Measurements from ENCODE around the gene TPRG1.

Gene TPRG1

DNA sequence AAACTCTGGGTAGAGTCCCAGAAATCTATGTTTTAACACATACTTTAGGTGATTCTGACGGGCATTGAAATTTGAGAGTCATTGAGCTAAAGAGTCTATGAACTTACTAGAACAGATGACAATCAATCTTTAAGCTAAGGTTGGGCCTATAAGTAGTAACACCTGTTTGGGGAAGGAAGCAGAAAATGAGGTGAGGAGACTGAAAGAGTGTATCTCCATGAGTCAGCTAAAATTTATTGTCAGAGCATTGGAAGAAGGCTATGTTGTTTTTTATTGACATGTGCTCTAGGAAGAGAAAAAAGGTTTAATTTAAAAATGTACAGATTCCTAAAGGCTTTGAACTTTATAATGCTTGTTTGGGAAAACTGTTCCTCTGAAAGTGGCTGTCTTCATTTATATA is 42.9 kb downstream of the TPRG1 start:
- H3K9me3 ChIP-seq (ENCODE audit: control insufficient read depth, insufficient read depth, low read length), result no peaks in the 10 kb centered on the region
- no peak overlapping the region for H3K4me2 ChIP-seq (ENCODE audit: low read length)
- H3F3A ChIP-seq (ENCODE audit: control insufficient read depth, insufficient read depth), result no peaks in the 10 kb centered on the region
- H3K36me3 ChIP-seq (ENCODE audit: control insufficient read depth, low read length), result no peaks in the 10 kb centered on the region
- no peak overlapping the region for H3K4me3 ChIP-seq (ENCODE audit: low read length)
- H3K9me2 ChIP-seq (replicated peaks; ENCODE audit: control insufficient read depth, low read length), result no peaks in the 10 kb centered on the region
- TF ChIP-seq EZH2phosphoT487 (IDR thresholded peaks at IDR 0.05; ENCODE audit: borderline replicate concordance, low read length), result no peak
- TF ChIP-seq, protein P1, sequence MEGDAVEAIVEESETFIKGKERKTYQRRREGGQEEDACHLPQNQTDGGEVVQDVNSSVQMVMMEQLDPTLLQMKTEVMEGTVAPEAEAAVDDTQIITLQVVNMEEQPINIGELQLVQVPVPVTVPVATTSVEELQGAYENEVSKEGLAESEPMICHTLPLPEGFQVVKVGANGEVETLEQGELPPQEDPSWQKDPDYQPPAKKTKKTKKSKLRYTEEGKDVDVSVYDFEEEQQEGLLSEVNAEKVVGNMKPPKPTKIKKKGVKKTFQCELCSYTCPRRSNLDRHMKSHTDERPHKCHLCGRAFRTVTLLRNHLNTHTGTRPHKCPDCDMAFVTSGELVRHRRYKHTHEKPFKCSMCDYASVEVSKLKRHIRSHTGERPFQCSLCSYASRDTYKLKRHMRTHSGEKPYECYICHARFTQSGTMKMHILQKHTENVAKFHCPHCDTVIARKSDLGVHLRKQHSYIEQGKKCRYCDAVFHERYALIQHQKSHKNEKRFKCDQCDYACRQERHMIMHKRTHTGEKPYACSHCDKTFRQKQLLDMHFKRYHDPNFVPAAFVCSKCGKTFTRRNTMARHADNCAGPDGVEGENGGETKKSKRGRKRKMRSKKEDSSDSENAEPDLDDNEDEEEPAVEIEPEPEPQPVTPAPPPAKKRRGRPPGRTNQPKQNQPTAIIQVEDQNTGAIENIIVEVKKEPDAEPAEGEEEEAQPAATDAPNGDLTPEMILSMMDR (IDR thresholded peaks at IDR 0.05; ENCODE audit: low read depth, low read length, poor library complexity, severe bottlenecking), result no peak
- H3K27ac ChIP-seq (ENCODE audit: low read depth, low read length), result no peak overlapping the region
- no peaks in the 10 kb centered on the region for H3K79me2 ChIP-seq (ENCODE audit: control insufficient read depth, low read length)
- H4K20me1 ChIP-seq (ENCODE audit: control insufficient read depth, insufficient read depth, low read depth, low read length), result no peaks in the 10 kb centered on the region
- no peaks in the 10 kb centered on the region for H3K27me3 ChIP-seq (ENCODE audit: control insufficient read depth, low read length)
- H3K4me1 ChIP-seq (ENCODE audit: control insufficient read depth, low read length), result no peaks in the 10 kb centered on the region

DNA sequence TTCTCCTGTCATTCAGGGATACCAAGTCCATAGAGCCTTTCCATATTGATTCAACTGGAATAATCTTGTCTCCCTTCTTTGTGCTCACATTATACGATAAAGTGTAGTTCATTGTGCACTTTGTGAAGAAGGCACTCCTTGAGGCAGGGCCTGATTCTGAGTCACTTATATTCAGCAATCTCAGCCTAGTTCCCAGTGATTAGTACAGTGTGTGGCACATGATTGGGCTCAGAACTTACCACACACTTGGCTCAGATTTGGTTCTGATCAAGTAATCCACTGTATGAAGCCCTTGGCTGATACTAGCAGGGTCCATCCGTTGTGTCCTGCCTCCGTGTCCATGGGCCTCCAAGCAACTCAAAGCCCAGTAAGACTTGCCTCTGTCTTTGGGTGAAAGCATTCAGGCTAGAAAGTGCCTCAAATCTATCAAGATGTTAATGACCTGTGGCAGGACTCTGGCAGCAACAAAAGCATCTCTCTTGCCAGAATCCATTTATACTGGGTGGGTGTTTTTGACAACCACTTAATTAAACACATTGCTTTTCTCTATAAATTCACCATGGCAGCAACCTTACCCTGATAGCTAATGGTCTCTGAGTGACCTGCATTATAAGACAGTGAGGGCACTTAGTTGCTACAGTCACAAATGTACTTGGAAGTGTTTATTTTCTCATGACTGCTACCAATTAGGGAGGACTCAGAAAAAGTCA is 51.3 kb downstream of the TPRG1 start:
- H3F3A ChIP-seq (ENCODE audit: control insufficient read depth, insufficient read depth), result no peaks in the 10 kb centered on the region
- no peaks in the 10 kb centered on the region for H3K9me3 ChIP-seq (ENCODE audit: control insufficient read depth, insufficient read depth, low read length)
- no peaks in the 10 kb centered on the region for H4K20me1 ChIP-seq (ENCODE audit: control insufficient read depth, insufficient read depth, low read depth, low read length)
- no peaks in the 10 kb centered on the region for H3K36me3 ChIP-seq (ENCODE audit: control insufficient read depth, low read length)
- no peak overlapping the region for H3K27ac ChIP-seq (ENCODE audit: low read depth, low read length)
- peaks cover 3% of the 10 kb centered on the region; the same call in 1 of the 2 replicates for H3K27me3 ChIP-seq (ENCODE audit: control insufficient read depth, low read length)
- TF ChIP-seq, protein P1 (IDR thresholded peaks at IDR 0.05; ENCODE audit: low read depth, low read length, poor library complexity, severe bottlenecking), result no peak
- no peak for TF ChIP-seq EZH2phosphoT487 (IDR thresholded peaks at IDR 0.05; ENCODE audit: borderline replicate concordance, low read length)
- H3K4me1 ChIP-seq (ENCODE audit: control insufficient read depth, low read length), result no peaks in the 10 kb centered on the region
- no peak overlapping the region for H3K4me2 ChIP-seq (ENCODE audit: low read length)
- no peak overlapping the region for H3K4me3 ChIP-seq (ENCODE audit: low read length)
- no peaks in the 10 kb centered on the region for H3K9me2 ChIP-seq (replicated peaks; ENCODE audit: control insufficient read depth, low read length)
- H3K79me2 ChIP-seq (ENCODE audit: control insufficient read depth, low read length), result no peaks in the 10 kb centered on the region

DNA sequence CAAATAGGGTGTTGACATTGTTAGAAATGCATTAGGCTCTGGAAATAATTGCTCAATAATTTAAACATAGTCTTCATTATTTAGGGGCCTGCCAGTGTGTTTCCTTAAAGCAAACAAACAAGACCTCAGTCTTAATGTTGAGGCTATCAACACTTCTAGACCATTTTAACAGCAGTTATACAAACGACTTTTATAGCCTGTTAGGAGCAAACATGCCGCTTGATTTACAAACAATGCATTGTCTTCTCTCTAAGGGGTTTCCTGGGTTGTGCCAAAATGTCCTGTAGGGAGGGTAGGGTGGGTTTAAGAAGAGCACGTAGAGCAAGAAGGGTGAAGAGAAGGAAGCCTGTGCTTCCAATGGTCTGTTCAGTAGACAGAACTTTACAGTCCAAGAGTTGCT is 53.7 kb downstream of the TPRG1 start:
- H3K27ac ChIP-seq (ENCODE audit: low read depth, low read length), result no peak overlapping the region
- H3K9me3 ChIP-seq (ENCODE audit: control insufficient read depth, insufficient read depth, low read length), result no peaks in the 10 kb centered on the region
- TF ChIP-seq EZH2phosphoT487 (IDR thresholded peaks at IDR 0.05; ENCODE audit: borderline replicate concordance, low read length), result no peak
- TF ChIP-seq, protein P1 (IDR thresholded peaks at IDR 0.05; ENCODE audit: low read depth, low read length, poor library complexity, severe bottlenecking), result no peak
- no peak overlapping the region for H3K4me2 ChIP-seq (ENCODE audit: low read length)
- peaks cover 6% of the 10 kb centered on the region for H3K27me3 ChIP-seq (ENCODE audit: control insufficient read depth, low read length)
- H4K20me1 ChIP-seq (ENCODE audit: control insufficient read depth, insufficient read depth, low read depth, low read length), result no peaks in the 10 kb centered on the region
- no peaks in the 10 kb centered on the region for H3K9me2 ChIP-seq (replicated peaks; ENCODE audit: control insufficient read depth, low read length)
- H3F3A ChIP-seq (ENCODE audit: control insufficient read depth, insufficient read depth), result no peaks in the 10 kb centered on the region
- no peak overlapping the region for H3K4me3 ChIP-seq (ENCODE audit: low read length)
- H3K79me2 ChIP-seq (ENCODE audit: control insufficient read depth, low read length), result no peaks in the 10 kb centered on the region
- no peaks in the 10 kb centered on the region for H3K36me3 ChIP-seq (ENCODE audit: control insufficient read depth, low read length)
- no peaks in the 10 kb centered on the region for H3K4me1 ChIP-seq (ENCODE audit: control insufficient read depth, low read length)

All from DOHH2 (cell line).